Neural progenitor cell (in vitro differentiated cells): ENCODE measurements around the gene RASAL3. TPM values are rescaled to one million over a fixed set of nuclear protein-coding genes. Genes with fewer than 3 reads are reported as not detected.
A peak's percentile ranks its signal among the peaks of the same experiment; 100 is the strongest.

Experiments
- DNase-seq: peaks from one replicate; pipeline ENCODE4 v3.0.0-alpha.2; 2016; ENCODE audit warnings: low spot score
- H2AFZ ChIP-seq: fragments of 200-600 bp; sonication (generic); replicated peaks from 2 replicates; pipeline ENCODE4 v1.6.1; 2016; ENCODE audit warnings: antibody characterized with exemption
- H3F3A ChIP-seq: fragments of 200-600 bp; sonication (generic); 2 replicates; pipeline ENCODE4 v1.6.1; 2016; ENCODE audit warnings: antibody characterized with exemption, low read depth
- H3K27ac ChIP-seq: fragments of 200-600 bp; sonication (generic); 2 replicates; pipeline ENCODE4 v1.5.1; 2016; ENCODE audit warnings: mild to moderate bottlenecking
- H3K27me3 ChIP-seq: fragments of 200-600 bp; sonication (generic); 2 replicates; pipeline ENCODE4 v1.6.1; 2016; ENCODE audit warnings: mild to moderate bottlenecking, moderate library complexity
- H3K36me3 ChIP-seq: fragments of 200-600 bp; sonication (generic); 2 replicates; pipeline ENCODE4 v1.5.1; 2016
- H3K4me1 ChIP-seq: fragments of 200-600 bp; sonication (generic); 2 replicates; pipeline ENCODE4 v1.6.1; 2016; ENCODE audit warnings: mixed run types
- H3K4me2 ChIP-seq: fragments of 200-600 bp; sonication (generic); 2 replicates; pipeline ENCODE4 v1.6.1; 2016
- H3K4me3 ChIP-seq: fragments of 200-600 bp; sonication (generic); 2 replicates; pipeline ENCODE4 v1.5.1; 2016
- H3K79me2 ChIP-seq: fragments of 200-600 bp; sonication (generic); 2 replicates; pipeline ENCODE4 v1.6.1; 2016; ENCODE audit warnings: low read depth
- H3K9ac ChIP-seq: fragments of 200-600 bp; sonication (generic); 2 replicates; pipeline ENCODE4 v1.6.1; 2016
- H3K9me3 ChIP-seq: fragments of 200-600 bp; sonication (generic); 2 replicates; pipeline ENCODE4 v1.5.1; 2016; ENCODE audit warnings: low read depth
- H4K20me1 ChIP-seq: fragments of 200-600 bp; sonication (generic); 2 replicates; pipeline ENCODE4 v1.6.1; 2016; ENCODE audit warnings: low read depth
- H3K27ac Mint-ChIP-seq: 3 replicates; pipeline ENCODE4 v1.8.0; 2021; ENCODE audit warnings: mixed read lengths
- H3K27me3 Mint-ChIP-seq: 2 replicates; pipeline ENCODE4 v1.8.0; 2022; ENCODE audit warnings: low read depth, mild to moderate bottlenecking, inconsistent platforms, moderate library complexity, mixed read lengths; ENCODE audit not compliant: insufficient read depth
- H3K36me3 Mint-ChIP-seq: 3 replicates; pipeline ENCODE4 v1.8.0; 2021; ENCODE audit warnings: mixed read lengths
- H3K4me1 Mint-ChIP-seq: 3 replicates; pipeline ENCODE4 v1.8.0; 2021; ENCODE audit warnings: mixed read lengths
- H3K4me3 Mint-ChIP-seq: 3 replicates; pipeline ENCODE4 v1.8.0; 2021; ENCODE audit warnings: mild to moderate bottlenecking, moderate library complexity, mixed read lengths
- H3K9me3 Mint-ChIP-seq: 3 replicates; pipeline ENCODE4 v1.8.0; 2020; ENCODE audit warnings: mixed read lengths
- CTCF ChIP-seq: fragments of 200-600 bp; sonication (generic); IDR thresholded peaks from 2 replicates; pipeline ENCODE4 v1.5.1; 2017; ENCODE audit warnings: antibody characterized with exemption, mild to moderate bottlenecking
- EZH2 ChIP-seq: fragments of 200-600 bp; sonication (generic); IDR thresholded peaks from 2 replicates; pipeline ENCODE4 v1.6.1; 2017; ENCODE audit warnings: antibody characterized with exemption, mild to moderate bottlenecking, moderate library complexity
- EZH2phosphoT487 ChIP-seq: fragments of 200-600 bp; sonication (generic); IDR thresholded peaks from 2 replicates; pipeline ENCODE4 v1.6.1; 2017; ENCODE audit warnings: antibody characterized with exemption
- total RNA-seq: library from RNA; depleted of rRNA; stranded (reverse); fragments of >200 nt; gene quantifications from 2 replicates; pipeline ENCODE4 v1.2.3, GENCODE V29; 2015; ENCODE audit warnings: low replicate concordance

The RASAL3 gene
- total RNA-seq, 1 donor from 2014 or later = not detected

GRCh38 chr19:15445227-15445605, 19.1 kb downstream of the RASAL3 start:
- H3F3A ChIP-seq = peaks cover 14% of the 10 kb centered on the region
- H3K36me3 ChIP-seq = no peaks in the 10 kb centered on the region
- no peak overlapping the region for H3K4me2 ChIP-seq
- no peak overlapping the region for H3K27ac ChIP-seq
- H3K4me1 ChIP-seq = peaks cover 7% of the 10 kb centered on the region
- no peaks in the 10 kb centered on the region for H3K9me3 ChIP-seq
- Mint-ChIP-seq H3K9me3 (no peaks in the 10 kb centered on the region), H3K27ac (no peak overlapping the region), H3K4me1 (peaks cover 9% of the 10 kb centered on the region), H3K27me3 (peaks cover 14% of the 10 kb centered on the region), H3K36me3 (peaks cover under 1% of the 10 kb centered on the region), H3K4me3 (no peak overlapping the region)
- TF ChIP-seq EZH2 (no peak), EZH2phosphoT487 (no peak), CTCF (no peak)
- H4K20me1 ChIP-seq = no peaks in the 10 kb centered on the region
- no peak overlapping the region for H3K9ac ChIP-seq
- no peaks in the 10 kb centered on the region for H3K27me3 ChIP-seq
- H3K79me2 ChIP-seq = no peaks in the 10 kb centered on the region
- no peak overlapping the region for H3K4me3 ChIP-seq
- DNase-seq = no peak
- H2AFZ ChIP-seq = no peak overlapping the region

DNA sequence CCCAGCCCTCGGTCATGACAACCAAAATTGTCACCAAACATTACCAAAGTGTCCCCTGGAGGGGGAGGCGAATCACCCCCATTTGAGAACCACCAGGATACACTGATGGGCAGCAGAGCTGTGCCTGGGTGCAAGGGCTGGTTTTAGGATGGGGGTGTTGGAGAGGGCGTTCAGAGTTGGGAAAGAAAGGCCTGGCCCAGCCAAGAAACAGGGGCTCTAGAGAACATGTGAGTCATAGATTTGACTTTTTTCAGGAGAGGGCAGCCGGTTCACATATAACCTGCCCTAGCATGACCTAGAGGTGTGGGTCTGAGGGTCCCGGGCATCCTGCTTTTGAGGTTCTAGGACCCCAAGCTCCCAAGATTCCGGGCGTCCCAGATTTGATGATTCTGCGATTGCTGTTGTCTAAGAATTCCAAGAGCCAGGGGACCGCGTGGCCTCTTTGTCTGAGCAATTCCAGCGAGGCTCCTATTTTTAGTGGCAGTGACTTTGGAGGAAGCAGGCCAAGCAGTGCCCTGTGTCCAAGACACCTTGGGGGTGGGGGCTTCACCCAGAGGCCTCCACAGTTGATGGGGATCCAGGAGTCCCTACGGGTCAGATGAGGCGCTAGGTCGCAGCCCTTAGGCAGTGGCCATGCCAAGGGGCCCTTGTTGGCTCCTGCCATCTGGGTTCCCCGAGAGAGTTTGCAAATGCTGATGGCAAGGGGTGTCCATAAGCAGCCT, 19.7 kb downstream of the RASAL3 start:
- Histone ChIP-seq H3K9me3 (no peaks in the 10 kb centered on the region), H3K9ac (no peak overlapping the region), H3K27me3 (no peaks in the 10 kb centered on the region), H3F3A (peaks cover 12% of the 10 kb centered on the region), H3K4me3 (no peak overlapping the region), H2AFZ (no peak overlapping the region), H3K4me1 (peaks cover 7% of the 10 kb centered on the region), H3K36me3 (no peaks in the 10 kb centered on the region), H3K4me2 (no peak overlapping the region), H3K27ac (no peak overlapping the region), H4K20me1 (no peaks in the 10 kb centered on the region), H3K79me2 (no peaks in the 10 kb centered on the region)
- Mint-ChIP-seq H3K27me3 (peaks cover 13% of the 10 kb centered on the region), H3K9me3 (no peaks in the 10 kb centered on the region), H3K4me1 (peaks cover 7% of the 10 kb centered on the region), H3K4me3 (no peak overlapping the region), H3K27ac (no peak overlapping the region), H3K36me3 (no peaks in the 10 kb centered on the region)
- TF ChIP-seq EZH2 = no peak
- TF ChIP-seq CTCF = no peak
- TF ChIP-seq EZH2phosphoT487 = no peak
- no peak for DNase-seq

DNA sequence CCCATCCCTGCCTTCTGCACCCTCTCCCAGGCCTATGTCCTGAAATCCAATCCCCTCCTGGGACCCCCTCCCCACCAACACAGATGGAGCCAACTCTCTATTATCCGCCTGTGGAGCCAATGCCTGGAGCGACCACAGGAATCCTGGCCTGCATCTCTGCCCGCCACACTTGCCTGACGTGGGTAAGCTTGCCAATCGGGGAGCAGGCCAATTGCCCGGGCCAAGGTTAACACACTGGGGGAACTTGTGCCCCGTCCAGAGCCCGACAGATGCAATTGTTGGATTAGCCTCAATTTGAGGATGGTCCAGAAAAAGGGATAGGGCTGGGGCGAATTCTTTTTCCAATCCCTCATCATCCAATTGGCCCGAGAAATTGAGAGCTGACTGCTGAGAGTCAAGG, 20.5 kb downstream of the RASAL3 start:
- Histone ChIP-seq H3K9me3 (no peaks in the 10 kb centered on the region), H3K4me2 (no peak overlapping the region), H3K27me3 (no peaks in the 10 kb centered on the region), H3K27ac (no peak overlapping the region), H2AFZ (no peak overlapping the region), H3K4me1 (peaks cover 4% of the 10 kb centered on the region), H3K79me2 (no peaks in the 10 kb centered on the region), H3K4me3 (no peak overlapping the region), H3F3A (peaks cover 7% of the 10 kb centered on the region), H3K36me3 (no peaks in the 10 kb centered on the region), H4K20me1 (no peaks in the 10 kb centered on the region), H3K9ac (no peak overlapping the region)
- H3K4me1 Mint-ChIP-seq = peaks cover 5% of the 10 kb centered on the region
- no peaks in the 10 kb centered on the region for H3K9me3 Mint-ChIP-seq
- H3K4me3 Mint-ChIP-seq = peak overlapping the region; percentile 57
- H3K36me3 Mint-ChIP-seq = no peaks in the 10 kb centered on the region
- TF ChIP-seq CTCF (no peak), EZH2phosphoT487 (no peak), EZH2 (no peak)
- peaks cover 12% of the 10 kb centered on the region for H3K27me3 Mint-ChIP-seq
- H3K27ac Mint-ChIP-seq = no peak overlapping the region
- no peak for DNase-seq
